GM12891 (cell line): ENCODE results near the gene CEP170B.

Experiments
- POLR2A ChIP-seq: IDR thresholded peaks from 2 replicates; pipeline ENCODE4 v1.6.1; 2011; ENCODE audit warnings: low read depth, low read length, control low read depth
- SPI1 ChIP-seq: IDR thresholded peaks from 2 replicates; pipeline ENCODE4 v1.6.1; 2011; ENCODE audit warnings: low read depth, low read length, control low read depth
- TAF1 ChIP-seq: IDR thresholded peaks from 2 replicates; pipeline ENCODE4 v1.6.1; 2011; ENCODE audit warnings: low read depth, low read length, control low read depth

DNA sequence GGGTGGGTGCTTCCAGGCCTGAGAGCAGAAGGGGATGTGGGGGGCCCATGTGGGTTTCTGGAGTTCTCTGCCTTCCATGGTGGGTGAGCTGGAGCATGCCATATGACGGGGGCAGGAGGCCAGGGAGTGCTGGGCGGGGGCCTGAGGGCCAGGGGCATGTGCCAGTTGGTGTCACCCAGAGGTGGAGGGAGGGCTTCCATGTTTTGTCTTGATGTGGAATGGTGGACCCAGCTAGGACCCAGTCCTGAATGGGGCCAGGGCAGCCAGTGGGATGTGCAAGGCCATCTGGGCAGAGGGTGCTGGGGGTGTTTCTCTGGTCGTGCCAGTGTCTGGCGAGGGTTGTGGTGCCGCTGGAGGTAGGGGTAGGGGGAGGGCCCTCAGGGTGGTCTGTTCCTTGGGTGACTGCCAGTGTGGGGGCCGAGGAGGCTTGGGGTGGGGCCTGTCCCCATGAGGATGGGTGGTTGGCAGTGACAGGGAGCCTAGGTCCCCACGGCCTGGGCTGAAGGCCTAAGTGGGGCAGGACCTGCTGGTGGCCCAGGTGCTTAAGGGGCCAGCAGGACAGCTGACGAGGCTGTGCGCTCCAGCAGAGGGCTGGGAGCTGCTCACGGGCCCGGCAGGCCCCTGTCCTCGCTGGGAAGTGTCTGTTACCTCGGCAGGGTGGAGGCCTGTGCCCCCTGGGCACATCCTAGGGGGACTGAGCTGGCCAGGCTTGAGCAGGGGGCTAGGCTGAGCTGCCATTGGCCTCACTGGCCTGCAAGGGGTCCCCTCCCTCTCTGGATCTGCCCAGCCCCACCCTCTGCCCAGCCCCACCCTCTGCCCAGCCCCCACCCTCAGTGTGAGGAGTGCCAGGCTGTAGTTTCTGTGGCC, 26.8 kb downstream of the CEP170B start:
- TF ChIP-seq POLR2A = no peak
- TF ChIP-seq TAF1 = no peak
- no peak for TF ChIP-seq SPI1
